CD14-positive monocyte (primary cell): ENCODE data around the gene DPH6. TPM values are rescaled to one million over a fixed set of nuclear protein-coding genes. Genes with fewer than 3 reads are reported as not detected.

ENCODE experiments used
- DNase-seq, 3 donors: peaks; one replicate each; pipeline ENCODE4 v3.0.0-alpha.2; 2011 to 2022
- H2AFZ ChIP-seq: 2 replicates; pipeline ENCODE4 v1.6.0; 2012; ENCODE audit warnings: mild to moderate bottlenecking, low read depth, low read length, inconsistent platforms; ENCODE audit not compliant: insufficient read depth, poor library complexity, severe bottlenecking
- H3K27ac ChIP-seq, 2 donors: 1 replicate in 1 of 2; 2 replicates in 1 of 2; pipeline ENCODE4 v1.5.1; 2012 to 2013; ENCODE audit warnings: low read length in 2 of 2, control low read depth in 1 of 2, inconsistent platforms in 1 of 2, low read depth in 1 of 2, mild to moderate bottlenecking in 1 of 2
- H3K27me3 ChIP-seq, 2 donors: one replicate each; pipeline versions ENCODE4 v1.6.0 to v1.6.1; 2011 to 2013; ENCODE audit warnings: low read length in 2 of 2; ENCODE audit not compliant: control insufficient read depth in 2 of 2, insufficient read depth in 2 of 2
- H3K36me3 ChIP-seq, 2 donors: replicated peaks in 1 of 2; 1 replicate in 1 of 2; 2 replicates in 1 of 2; pipeline versions ENCODE4 v1.5.1 to v1.6.1; 2012 to 2013; ENCODE audit warnings: low read length in 2 of 2, control low read depth in 1 of 2, inconsistent platforms in 1 of 2, mild to moderate bottlenecking in 1 of 2; ENCODE audit not compliant: insufficient read depth in 2 of 2, control insufficient read depth in 1 of 2
- H3K4me1 ChIP-seq, 2 donors: 1 replicate in 1 of 2; 2 replicates in 1 of 2; pipeline versions ENCODE4 v1.5.1 to v1.6.1; 2012 to 2013; ENCODE audit warnings: low read length in 2 of 2, control low read depth in 1 of 2, inconsistent platforms in 1 of 2, mild to moderate bottlenecking in 1 of 2, moderate library complexity in 1 of 2; ENCODE audit not compliant: insufficient read depth in 2 of 2, control insufficient read depth in 1 of 2
- H3K4me2 ChIP-seq: replicated peaks from 2 replicates; pipeline ENCODE3; 2012; ENCODE audit warnings: low read length, moderate library complexity, mild to moderate bottlenecking; ENCODE audit not compliant: poor library complexity, severe bottlenecking; ENCODE audit errors: extremely low read depth
- H3K4me3 ChIP-seq, 3 experiments: fragments of 200-600 bp in 1 of 3; sonication (generic) in 1 of 3; replicated peaks in 1 of 3; 1 replicate in 2 of 3; 2 replicates in 1 of 3; pipeline ENCODE4 v1.5.1; 2011 to 2013; ENCODE audit warnings: low read length in 3 of 3, mild to moderate bottlenecking in 3 of 3, control low read depth in 2 of 3, low read depth in 2 of 3, inconsistent platforms in 1 of 3, moderate library complexity in 1 of 3
- H3K79me2 ChIP-seq: 2 replicates; pipeline ENCODE4 v1.6.0; 2012; ENCODE audit warnings: mild to moderate bottlenecking, control low read depth, inconsistent platforms, low read length, moderate library complexity; ENCODE audit not compliant: insufficient read depth
- H3K9ac ChIP-seq: 2 replicates; pipeline ENCODE4 v1.6.0; 2017; ENCODE audit warnings: low read length, mild to moderate bottlenecking; ENCODE audit not compliant: insufficient read depth, poor library complexity, severe bottlenecking
- H3K9me3 ChIP-seq, 2 donors: replicated peaks in 1 of 2; 1 replicate in 1 of 2; 2 replicates in 1 of 2; pipeline versions ENCODE4 v1.5.1 to v1.6.1; 2012 to 2013; ENCODE audit warnings: low read length in 2 of 2, control low read depth in 1 of 2; ENCODE audit not compliant: control insufficient read depth in 1 of 2, insufficient read depth in 1 of 2
- H4K20me1 ChIP-seq: 2 replicates; pipeline ENCODE4 v1.6.0; 2012; ENCODE audit warnings: mild to moderate bottlenecking, low read length, control low read depth, moderate library complexity; ENCODE audit not compliant: insufficient read depth
- H3K27ac Mint-ChIP-seq, 7 donors: one replicate each; pipeline ENCODE4 v1.8.0; 2020; ENCODE audit warnings: mild to moderate bottlenecking in 7 of 7, mixed read lengths in 7 of 7, moderate library complexity in 6 of 7, inconsistent platforms in 2 of 7
- H3K27me3 Mint-ChIP-seq, 3 donors: one replicate each; pipeline ENCODE4 v1.8.0; 2021 to 2022; ENCODE audit warnings: low read depth in 3 of 3, mild to moderate bottlenecking in 3 of 3, mixed read lengths in 3 of 3, moderate library complexity in 3 of 3, inconsistent platforms in 1 of 3
- H3K36me3 Mint-ChIP-seq, 2 donors: one replicate each; pipeline ENCODE4 v1.8.0; 2020; ENCODE audit warnings: mixed read lengths in 2 of 2, inconsistent platforms in 1 of 2, mild to moderate bottlenecking in 1 of 2
- H3K4me1 Mint-ChIP-seq: one replicate; pipeline ENCODE4 v1.8.0; 2020; ENCODE audit warnings: mild to moderate bottlenecking, mixed read lengths
- H3K4me3 Mint-ChIP-seq, 2 donors: one replicate each; pipeline ENCODE4 v1.8.0; 2020; ENCODE audit warnings: mild to moderate bottlenecking in 2 of 2, mixed read lengths in 2 of 2, moderate library complexity in 1 of 2
- H3K9me3 Mint-ChIP-seq, 7 donors: one replicate each; pipeline ENCODE4 v1.8.0; 2020 to 2022; ENCODE audit warnings: mixed read lengths in 7 of 7, mild to moderate bottlenecking in 6 of 7, moderate library complexity in 6 of 7, inconsistent platforms in 2 of 7
- CTCF ChIP-seq: fragments of 200-600 bp; IDR thresholded peaks from one replicate; pipeline ENCODE4 v1.8.0; 2022; ENCODE audit warnings: antibody characterized with exemption, mild to moderate bottlenecking
- WGBS: methylation state at CpG from one replicate; pipeline ENCODE4 v1.1.5; 2013; ENCODE audit warnings: missing lambda C conversion rate; ENCODE audit not compliant: insufficient coverage; 5-methylcytosine and 5-hydroxymethylcytosine counted together
- intact Hi-C, 2 donors: fragments of 100-400 bp; cut with micrococcal nuclease; formaldehyde crosslinking; loops; one replicate each; pipeline versions ENCODE4 v1.15.0 to v1.15.1; 2023
- polyA plus RNA-seq, 3 donors: library from polyadenylated mRNA; depleted of rRNA in 1 of 3; unstranded in 2 of 3; stranded (reverse) in 1 of 3; fragments of 300-500 nt in 2 of 3; fragments of >200 nt in 1 of 3; fragmentation: Illumina TruSeq in 2 of 3; gene quantifications; 1 replicate in 2 of 3; 2 replicates in 1 of 3; pipeline ENCODE4 v1.2.3, GENCODE V29; 2012 to 2021

The DPH6 gene
- polyA plus RNA-seq, 3 donors, result 7.6 to 18.2 (median 13.6) TPM

- Histone ChIP-seq H2AFZ (no peak overlapping the region), H3K4me3 (no peak overlapping the region), H3K79me2 (no peaks in the 10 kb centered on the region), H3K4me2 (no peak overlapping the region), H3K27me3 (no peaks in the 10 kb centered on the region), H3K9ac (no peak overlapping the region), H4K20me1 (no peaks in the 10 kb centered on the region), H3K27ac (no peak overlapping the region), H3K9me3 (peaks cover 0 to 8% of the 10 kb centered on the region in 2 donors), H3K36me3 (no peaks in the 10 kb centered on the region), H3K4me1 (no peaks in the 10 kb centered on the region)
- no peak overlapping the region for H3K4me3 Mint-ChIP-seq
- no peak for DNase-seq
- no peaks in the 10 kb centered on the region for H3K27me3 Mint-ChIP-seq
- peaks cover 4 to 15% (median 12%) of the 10 kb centered on the region in 7 donors for H3K9me3 Mint-ChIP-seq
- WGBS, result 93% methylated on average over 2 of the region's 3 CpGs
- peaks cover 1% of the 10 kb centered on the region for H3K4me1 Mint-ChIP-seq
- H3K27ac Mint-ChIP-seq, result peak overlapping the region in 1 of 7 donors; percentile 66
- H3K36me3 Mint-ChIP-seq, result peaks cover 3 to 6% of the 10 kb centered on the region in 2 donors
- intact Hi-C loops, result loop anchor here in 1 of 2 donors (10.0 kb wide), 1 partner anchor 365 kb away; no protein-coding TSS in a partner anchor
- no peak for TF ChIP-seq CTCF
These were observed 105.7 kb downstream of the DPH6 start for GRCh38 chr15:35440265-35440664.

- Histone ChIP-seq H3K9me3 (peaks cover 0 to 9% of the 10 kb centered on the region in 2 donors), H4K20me1 (no peaks in the 10 kb centered on the region), H3K9ac (no peak overlapping the region), H3K4me1 (no peaks in the 10 kb centered on the region), H3K27ac (no peak overlapping the region), H3K27me3 (no peaks in the 10 kb centered on the region), H3K79me2 (no peaks in the 10 kb centered on the region), H2AFZ (no peak overlapping the region), H3K4me3 (no peak overlapping the region), H3K36me3 (no peaks in the 10 kb centered on the region), H3K4me2 (no peak overlapping the region)
- intact Hi-C loops, result no loop called here
- Mint-ChIP-seq H3K36me3 (peaks cover 3 to 6% of the 10 kb centered on the region in 2 donors), H3K27me3 (no peaks in the 10 kb centered on the region), H3K9me3 (peaks cover 4 to 15% (median 12%) of the 10 kb centered on the region in 7 donors), H3K27ac (no peak overlapping the region), H3K4me1 (peaks cover 1% of the 10 kb centered on the region), H3K4me3 (no peak overlapping the region)
- no peak for DNase-seq
- TF ChIP-seq CTCF, result no peak
- WGBS, result no CpG with 5 or more reads among the region's 2 CpGs
These were observed 106.7 kb downstream of the DPH6 start for GRCh38 chr15:35439291-35439690.
